ENCODE results near the gene LAMB4.

- TF ChIP-seq POLR2AphosphoS5 (IDR thresholded peaks at IDR 0.05; ENCODE audit: low read depth, low read length): no peak
- no peak for TF ChIP-seq TAF1 (IDR thresholded peaks at IDR 0.05; ENCODE audit: borderline replicate concordance, low read depth, low read length)
- no peak for TF ChIP-seq POLR2A (IDR thresholded peaks at IDR 0.05; ENCODE audit: low read depth, low read length)
Observed at GRCh38 chr7:108142675-108143259, 12.6 kb upstream of the LAMB4 start.
